NOMO-1 (cell line): ENCODE results near the gene CZIB.
"Not testable (repeated sequence)": the region's sequence is repeated elsewhere in the genome, so short reads cannot be mapped to it uniquely, and the experiment has no call there.

Source experiments
- DNase-seq, 2 experiments: peaks; one replicate each; lab custom pipeline; 2025; ENCODE audit not compliant: unreplicated experiment in 2 of 2; lab: John Stamatoyannopoulos, UW

CZIB gene

GRCh38 chr1:53190210-53190611 is 30.2 kb downstream of the CZIB start:
- no peak for DNase-seq

GRCh38 chr1:53189061-53189460 is 31.4 kb downstream of the CZIB start:
- DNase-seq = no peak

GRCh38 chr1:53188099-53188498 is 32.3 kb downstream of the CZIB start:
- no peak for DNase-seq

GRCh38 chr1:53187401-53187800 is 33.0 kb downstream of the CZIB start:
- DNase-seq = no peak

- DNase-seq = no peak
Measured at GRCh38 chr1:53186533-53186932, 33.9 kb downstream of the CZIB start.

GRCh38 chr1:53185955-53186297 is 34.5 kb downstream of the CZIB start:
- DNase-seq = not testable (repeated sequence)

GRCh38 chr1:53183095-53183990 is 37.1 kb downstream of the CZIB start:
- DNase-seq = no peak

GRCh38 chr1:53182716-53183094 is 37.7 kb downstream of the CZIB start:
- DNase-seq = no peak

- DNase-seq = peak; percentile 57 to 60
Measured at GRCh38 chr1:53182111-53182593, 38.3 kb downstream of the CZIB start.

GRCh38 chr1:53180951-53181350 is 39.5 kb downstream of the CZIB start:
- no peak for DNase-seq

- no peak for DNase-seq
Measured at GRCh38 chr1:53180226-53180625, 40.2 kb downstream of the CZIB start.

- no peak for DNase-seq
Measured at GRCh38 chr1:53176452-53177208, 43.8 kb downstream of the CZIB start.

GRCh38 chr1:53174971-53175913 is 45.2 kb downstream of the CZIB start:
- no peak for DNase-seq

GRCh38 chr1:53172426-53173128 is 47.9 kb downstream of the CZIB start:
- DNase-seq = peak in 1 of 2 experiments; percentile 46

GRCh38 chr1:53166912-53167311 is 53.5 kb downstream of the CZIB start:
- DNase-seq = no peak

- no peak for DNase-seq
Measured at GRCh38 chr1:53166366-53166765, 54.1 kb downstream of the CZIB start.

- no peak for DNase-seq
Measured at GRCh38 chr1:53165408-53165961, 54.9 kb downstream of the CZIB start.
